ENCODE measurements around the gene GPHN. TPM values are rescaled to one million over a fixed set of nuclear protein-coding genes. Genes with fewer than 3 reads are reported as not detected.
"Not testable (repeated sequence)": the region's sequence is repeated elsewhere in the genome, so short reads cannot be mapped to it uniquely, and the experiment has no call there.

GPHN gene
- total RNA-seq, 1 donor from 2014 or later = 27.0 TPM

GRCh38 chr14:66708267-66708666, 200.3 kb downstream of the GPHN start:
- TF ChIP-seq CTCF (IDR thresholded peaks at IDR 0.05) = no peak
- DNase-seq (no peak), ATAC-seq (no peak)
- Histone ChIP-seq H3K4me1 (no peaks in the 10 kb centered on the region), H3K36me3 (no peaks in the 10 kb centered on the region), H3K27me3 (ENCODE audit: low read depth) (no peaks in the 10 kb centered on the region), H3K4me3 (no peak overlapping the region), H3K27ac (no peak overlapping the region), H3K9me3 (peaks cover 13% of the 10 kb centered on the region)
- intact Hi-C loops (cut with DNase I) = no loop called here

- intact Hi-C loops (cut with DNase I) = no loop called here
Observed at GRCh38 chr14:66709291-66709690, 201.3 kb downstream of the GPHN start.

GRCh38 chr14:66714291-66714690, 206.3 kb downstream of the GPHN start:
- H3K4me3 ChIP-seq; ATAC-seq; H3K4me1 ChIP-seq; H3K36me3 ChIP-seq; H3K27me3 ChIP-seq (ENCODE audit: low read depth); DNase-seq; intact Hi-C loops (cut with DNase I); H3K27ac ChIP-seq: not testable (repeated sequence)
- H3K9me3 ChIP-seq = peaks cover 11% of the 10 kb centered on the region

More at GRCh38 chr14:66709291-66709690, 201.3 kb downstream of the GPHN start:
- no peak for ATAC-seq
- H3K4me1 ChIP-seq = no peaks in the 10 kb centered on the region
- H3K4me3 ChIP-seq = no peak overlapping the region
- H3K27ac ChIP-seq = no peak overlapping the region
- no peaks in the 10 kb centered on the region for H3K36me3 ChIP-seq
- no peak for DNase-seq
- TF ChIP-seq CTCF (IDR thresholded peaks at IDR 0.05) = no peak
- no peaks in the 10 kb centered on the region for H3K27me3 ChIP-seq (ENCODE audit: low read depth)
- H3K9me3 ChIP-seq = peaks cover 20% of the 10 kb centered on the region

GRCh38 chr14:66715313-66715712, 207.4 kb downstream of the GPHN start:
- intact Hi-C loops (cut with DNase I) = not testable (repeated sequence)

GRCh38 chr14:66716227-66716626, 208.3 kb downstream of the GPHN start:
- Histone ChIP-seq H3K27ac (no peak overlapping the region), H3K4me1 (no peaks in the 10 kb centered on the region), H3K4me3 (no peak overlapping the region), H3K9me3 (peaks cover 11% of the 10 kb centered on the region), H3K36me3 (no peaks in the 10 kb centered on the region), H3K27me3 (ENCODE audit: low read depth) (no peaks in the 10 kb centered on the region)
- intact Hi-C loops (cut with DNase I) = no loop called here
- DNase-seq (no peak), ATAC-seq (no peak)
- no peak for TF ChIP-seq CTCF (IDR thresholded peaks at IDR 0.05)

More at GRCh38 chr14:66715313-66715712, 207.4 kb downstream of the GPHN start:
- ATAC-seq; H3K27ac ChIP-seq; H3K36me3 ChIP-seq; H3K4me1 ChIP-seq; H3K4me3 ChIP-seq; H3K27me3 ChIP-seq (ENCODE audit: low read depth); DNase-seq: not testable (repeated sequence)
- H3K9me3 ChIP-seq = peaks cover 11% of the 10 kb centered on the region

GRCh38 chr14:66717561-66718140, 209.7 kb downstream of the GPHN start:
- DNase-seq (no peak), ATAC-seq (no peak)
- H3K9me3 ChIP-seq = peaks cover 11% of the 10 kb centered on the region
- no peak overlapping the region for H3K27ac ChIP-seq
- H3K4me1 ChIP-seq = no peaks in the 10 kb centered on the region
- intact Hi-C loops (cut with DNase I) = no loop called here
- H3K27me3 ChIP-seq (ENCODE audit: low read depth) = no peaks in the 10 kb centered on the region
- no peaks in the 10 kb centered on the region for H3K36me3 ChIP-seq
- H3K4me3 ChIP-seq = no peak overlapping the region
- no peak for TF ChIP-seq CTCF (IDR thresholded peaks at IDR 0.05)

Data from lower lobe of right lung (tissue), 2 donors.